ENCODE data around the gene ZNF570. TPM values are rescaled to one million over a fixed set of nuclear protein-coding genes. Genes with fewer than 3 reads are reported as not detected.

ZNF570 gene
- total RNA-seq, 1 experiment from 2014 or later, result under 0.01 TPM

Other genes with a start within 250 kb of the ZNF570 start
- gene ZNF527, start 98.3 kb upstream of the ZNF570 start, total RNA-seq (2014; rRNA removed; shearing (Covaris generic)), result 0.28 and 1.4 TPM in 2 replicates
- 0.05 TPM in 1 of 2 replicates, not detected in the other for gene ZNF569, start 1.9 kb upstream of the ZNF570 start, total RNA-seq (2014; rRNA removed; shearing (Covaris generic))
- gene ZNF793, start 37.6 kb downstream of the ZNF570 start, total RNA-seq (2014; rRNA removed; shearing (Covaris generic)), result not detected in 2 replicates
- gene ZNF571, start 125.4 kb downstream of the ZNF570 start, total RNA-seq (2014; rRNA removed; shearing (Covaris generic)), result 0.03 and 0.10 TPM in 2 replicates
- 0.03 TPM in 1 of 2 replicates, not detected in the other for gene ZNF540, start 125.5 kb downstream of the ZNF570 start, total RNA-seq (2014; rRNA removed; shearing (Covaris generic))
- not detected in 2 replicates for gene ZFP30, start 186.1 kb downstream of the ZNF570 start, total RNA-seq (2014; rRNA removed; shearing (Covaris generic))